Stimulated activated CD8-positive, alpha-beta memory T cell treated with anti-CD3 and anti-CD28 coated beads, Interleukin-2, amount 100 ng/mL, for 1 hour (primary cell): Measurements from ENCODE around the gene IL1RN.
"Not testable (repeated sequence)": the region's sequence is repeated elsewhere in the genome, so short reads cannot be mapped to it uniquely, and the experiment has no call there.

Experiments used
- DNase-seq, 2 donors: peaks; one replicate each; pipeline ENCODE4 v3.0.0-alpha.2; 2020; ENCODE audit warnings: low read depth in 2 of 2

The IL1RN gene

DNA sequence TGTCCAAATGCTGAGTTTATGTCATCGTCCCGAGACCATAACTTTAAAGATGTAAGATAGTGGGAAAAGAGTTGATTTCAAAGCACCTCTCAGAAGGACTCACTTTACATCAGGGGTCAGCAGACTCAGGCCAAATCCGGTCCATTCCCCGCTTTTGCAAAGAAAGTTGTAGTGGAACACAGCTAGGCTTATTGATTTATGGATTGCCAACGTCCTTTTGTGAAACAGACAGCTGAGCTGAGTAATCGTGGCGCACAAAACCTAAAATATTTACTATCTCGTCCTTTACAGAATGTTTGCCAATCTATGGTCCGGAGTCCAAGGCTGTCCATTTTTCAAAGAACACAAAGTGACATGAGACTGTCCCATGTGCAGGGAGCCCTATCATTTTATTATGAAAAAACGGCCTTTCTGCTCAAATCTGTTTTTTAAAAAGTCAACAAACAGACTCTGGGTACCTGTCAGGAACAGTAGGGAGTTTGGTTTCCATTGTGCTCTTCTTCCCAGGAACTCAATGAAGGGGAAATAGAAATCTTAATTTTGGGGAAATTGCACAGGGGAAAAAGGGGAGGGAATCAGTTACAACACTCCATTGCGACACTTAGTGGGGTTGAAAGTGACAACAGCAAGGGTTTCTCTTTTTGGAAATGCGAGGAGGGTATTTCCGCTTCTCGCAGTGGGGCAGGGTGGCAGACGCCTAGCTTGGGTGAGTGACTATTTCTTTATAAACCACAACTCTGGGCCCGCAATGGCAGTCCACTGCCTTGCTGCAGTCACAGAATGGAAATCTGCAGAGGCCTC, at the start of gene IL1RN:
TSS of gene IL1RN (plus strand) at position 754 of the 801 bp plus-strand sequence. CDS start at position 781, 27 bp downstream.
- no peak for DNase-seq

GRCh38 chr2:113077921-113078320, 49.5 kb upstream of the IL1RN start:
- no peak for DNase-seq

DNA sequence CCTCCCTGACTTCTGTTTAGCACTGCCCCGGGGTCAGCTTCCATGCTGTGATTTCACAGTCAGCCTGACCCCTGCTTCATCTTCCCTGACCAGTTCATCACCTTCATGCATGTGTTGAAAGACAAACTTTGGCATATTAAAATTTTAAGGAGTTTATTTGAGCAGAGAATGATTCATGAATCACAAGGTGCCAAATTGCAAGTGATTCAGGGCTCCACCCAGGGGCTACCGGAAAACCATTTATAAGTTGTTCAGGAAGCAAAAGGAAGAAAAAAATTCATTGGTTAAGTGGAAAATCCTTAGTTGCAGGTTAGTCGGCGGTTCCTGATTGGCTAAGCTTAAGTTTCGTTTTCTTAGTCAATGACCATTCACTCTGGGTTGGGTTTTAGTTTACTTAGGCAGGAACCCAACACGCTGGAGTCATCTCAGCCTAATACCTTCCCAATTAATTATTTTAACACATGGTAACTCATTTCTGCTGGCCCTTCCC, 49.0 kb upstream of the IL1RN start:
- DNase-seq, result no peak

DNA sequence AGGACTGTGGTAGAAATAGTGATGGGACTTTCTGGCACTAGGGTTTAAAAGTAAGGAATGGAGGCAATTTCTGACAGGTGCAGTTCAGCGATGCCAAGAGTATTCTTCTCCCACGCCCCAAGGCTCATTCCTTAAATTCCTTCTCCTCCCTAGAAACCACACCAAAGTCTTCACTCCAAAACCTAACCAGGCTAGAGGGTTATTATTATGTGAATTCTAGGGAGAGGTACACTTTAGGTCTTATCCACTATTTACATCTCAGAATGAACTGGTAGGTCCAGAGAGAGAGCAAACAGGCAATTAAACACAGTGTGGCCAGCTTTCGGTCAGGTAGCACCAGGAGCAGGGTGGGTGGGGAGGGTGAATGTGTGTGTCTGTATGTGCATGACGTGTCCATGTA, 48.3 kb upstream of the IL1RN start:
- DNase-seq, result no peak

- DNase-seq, result no peak
Measured at GRCh38 chr2:113080134-113080533, 47.3 kb upstream of the IL1RN start.

DNA sequence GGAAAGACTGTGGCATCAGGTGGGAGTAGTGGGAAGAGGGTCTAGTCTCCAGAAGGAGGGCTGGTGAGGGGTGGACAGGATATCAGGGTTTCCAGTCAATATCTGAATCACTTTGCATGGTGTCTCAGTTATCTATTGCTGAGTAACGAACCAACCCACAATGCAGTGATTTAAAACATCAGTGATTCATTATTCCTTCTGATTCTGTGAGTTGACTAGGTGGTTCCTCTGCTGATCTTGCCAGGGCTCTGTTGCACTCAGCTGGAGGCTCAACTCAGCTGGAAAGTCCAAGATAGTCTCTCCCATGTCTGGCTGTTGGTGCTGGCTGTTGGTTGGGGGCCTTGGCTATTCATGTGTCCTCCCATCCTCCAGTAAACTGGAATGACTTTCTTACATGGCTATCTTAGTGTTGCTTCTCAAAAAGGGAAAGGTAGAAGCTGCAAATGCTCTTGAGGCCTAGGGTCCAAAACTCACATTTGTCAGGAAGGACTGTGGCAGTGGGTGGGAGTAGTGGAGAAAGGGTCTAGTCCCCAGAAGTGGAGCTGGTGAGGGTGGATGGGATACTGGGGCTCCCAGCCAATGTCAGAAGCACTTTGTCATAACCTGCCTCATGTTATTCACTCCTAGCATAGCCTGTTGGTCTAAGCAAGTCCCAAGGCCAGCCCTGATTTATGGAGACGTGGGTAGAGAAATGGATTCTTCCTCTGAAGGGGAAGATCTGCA, 45.7 kb upstream of the IL1RN start:
- DNase-seq, result no peak

DNA sequence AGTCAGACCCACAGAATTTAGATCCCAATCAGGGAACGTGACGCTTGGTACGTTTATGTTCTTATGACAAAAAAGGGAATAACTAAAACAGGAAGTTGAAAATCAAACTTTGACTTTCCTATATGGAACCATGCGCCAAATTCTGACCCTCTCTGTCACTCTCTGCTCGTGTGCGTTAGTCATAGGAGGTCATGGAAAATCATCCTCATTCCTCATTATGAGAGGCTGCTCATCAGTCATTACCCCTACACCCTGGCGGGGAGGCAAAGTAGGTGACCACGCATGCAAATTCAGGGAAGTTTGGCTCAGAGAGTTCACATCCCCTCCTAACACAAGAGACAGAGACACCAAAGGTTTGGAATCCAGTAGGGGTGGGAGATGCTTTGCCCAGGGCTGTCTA, 44.1 kb upstream of the IL1RN start:
- DNase-seq, result no peak

- DNase-seq, result no peak
Measured at GRCh38 chr2:113084249-113085000, 43.0 kb upstream of the IL1RN start.

GRCh38 chr2:113085542-113085941, 41.9 kb upstream of the IL1RN start:
- no peak for DNase-seq

DNA sequence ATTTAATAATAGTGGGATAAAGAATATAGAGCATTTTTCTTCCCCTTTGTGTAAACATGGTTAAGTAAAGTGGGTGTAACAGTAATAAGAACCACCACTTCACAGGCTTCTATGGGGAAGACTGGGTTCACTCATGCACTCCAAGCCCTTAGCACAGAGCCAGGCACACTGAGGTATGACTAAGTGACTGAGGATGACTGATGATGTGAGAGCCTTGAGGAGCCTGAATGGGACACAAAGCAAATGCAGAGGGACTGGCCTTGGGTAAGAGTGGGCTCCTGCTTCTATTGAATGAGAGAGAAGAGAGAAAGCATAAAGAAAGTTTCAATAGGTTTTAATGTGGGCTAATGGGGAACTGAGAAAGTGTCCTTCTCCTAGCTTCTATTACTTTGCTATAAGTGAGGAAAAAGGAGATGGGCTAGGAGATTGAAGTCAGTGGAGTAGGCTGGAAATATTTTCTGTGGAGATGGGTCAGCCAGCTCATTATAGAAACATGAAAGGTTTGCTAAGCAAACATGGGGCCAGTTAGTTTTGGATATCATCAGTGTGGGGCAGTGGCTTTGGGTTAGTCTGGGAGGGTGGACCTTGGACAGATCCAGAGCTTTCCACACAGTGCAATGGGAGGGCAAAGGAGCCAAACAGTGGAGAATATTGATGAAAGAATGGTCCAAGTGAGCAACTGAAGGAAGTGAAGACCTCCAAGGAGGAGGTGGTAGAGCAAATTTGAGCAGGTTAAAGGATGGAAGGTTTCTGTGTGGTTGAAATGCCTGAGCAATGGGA, 39.0 kb upstream of the IL1RN start:
- DNase-seq, result no peak

DNA sequence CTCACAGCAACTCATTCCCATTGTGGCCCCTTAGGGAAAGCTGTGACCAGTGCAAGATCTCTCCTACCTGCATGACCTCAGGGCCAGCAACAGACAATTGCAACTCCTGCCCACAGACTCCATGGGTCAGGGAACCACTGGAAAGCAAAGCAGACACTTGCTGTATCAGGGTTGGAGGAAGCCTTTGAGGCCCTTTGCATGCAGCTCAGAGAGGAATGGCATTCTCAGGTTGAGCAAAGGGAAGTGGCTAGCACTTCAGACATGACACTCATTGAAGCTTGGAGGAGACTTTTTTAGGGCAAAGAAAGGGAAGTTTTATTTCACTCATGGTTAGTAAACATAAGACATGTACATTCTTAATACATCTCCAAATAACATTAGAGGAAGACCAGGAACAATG, 37.5 kb upstream of the IL1RN start:
- no peak for DNase-seq

DNA sequence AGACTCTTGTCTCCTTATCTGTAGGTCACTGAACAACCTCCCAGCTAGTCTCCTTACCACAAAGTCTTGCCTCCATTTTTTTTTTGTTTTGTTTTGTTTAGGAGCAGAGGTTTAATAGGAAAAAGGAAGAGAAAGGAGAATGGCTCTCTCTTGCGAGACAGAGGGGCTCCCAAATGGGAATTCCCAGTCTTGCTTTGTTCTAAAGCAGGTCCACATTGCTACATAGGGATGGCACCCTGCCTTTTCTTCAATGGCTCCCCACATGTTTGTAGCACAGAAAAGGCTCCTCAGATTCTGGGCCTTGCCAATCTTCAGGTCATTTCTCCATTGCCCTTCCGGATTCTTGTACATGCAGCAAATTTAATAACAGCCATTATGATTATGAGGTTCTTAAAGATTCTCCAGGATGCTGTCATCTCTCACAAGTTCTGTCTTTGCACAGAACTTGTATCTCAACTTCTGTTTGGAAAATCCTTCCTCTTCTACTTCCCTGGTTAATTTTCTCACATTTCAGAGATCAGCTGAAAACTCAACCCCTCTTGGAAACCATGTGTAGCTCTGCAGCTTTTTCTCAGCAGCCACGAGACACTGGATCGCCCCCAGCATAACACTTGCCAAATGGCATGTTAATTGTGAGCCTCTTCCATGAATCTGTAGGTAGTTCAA, 36.0 kb upstream of the IL1RN start:
- DNase-seq, result no peak

- DNase-seq, result no peak
Measured at GRCh38 chr2:113092864-113093612, 34.4 kb upstream of the IL1RN start.

DNA sequence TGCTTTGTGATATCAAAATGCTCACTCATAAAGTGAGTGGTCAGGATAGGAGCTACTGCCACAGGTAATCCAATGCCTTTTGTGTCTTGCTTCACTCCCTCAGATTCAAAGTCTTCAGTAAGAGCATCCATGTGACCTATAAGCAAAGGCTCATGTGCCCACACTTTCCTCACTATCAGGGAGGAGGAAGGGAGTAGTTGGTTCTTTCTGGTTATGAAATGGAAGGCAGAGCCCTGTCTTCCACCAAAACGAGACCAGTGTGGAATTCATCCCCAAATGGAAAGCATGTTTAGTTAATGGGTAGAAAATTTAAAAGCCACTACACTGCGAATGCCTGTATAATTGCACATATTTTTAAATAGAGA, 33.8 kb upstream of the IL1RN start:
- DNase-seq, result no peak

GRCh38 chr2:113096306-113096705, 31.1 kb upstream of the IL1RN start:
- DNase-seq, result not testable (repeated sequence)

- not testable (repeated sequence) for DNase-seq
Measured at GRCh38 chr2:113096842-113097618, 30.4 kb upstream of the IL1RN start.

DNA sequence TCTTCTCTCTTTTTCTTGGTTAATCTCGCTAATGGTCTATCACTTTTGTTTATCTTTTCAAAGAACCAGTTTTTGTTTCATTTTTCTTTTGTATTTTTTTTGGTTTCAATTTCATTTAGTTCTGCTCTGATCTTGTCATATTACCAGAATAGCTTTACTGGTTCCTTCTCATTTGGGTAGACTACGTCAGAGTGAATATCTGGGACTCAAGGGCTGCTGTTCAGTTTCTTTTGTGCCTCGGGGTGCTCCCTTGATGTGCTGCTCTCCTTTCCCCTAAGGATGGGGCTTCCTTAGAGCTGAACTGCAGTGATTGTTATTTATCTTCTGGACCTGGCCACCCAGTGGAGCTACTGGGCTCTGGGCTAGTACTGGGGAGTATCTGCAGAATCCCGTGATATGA, 29.4 kb upstream of the IL1RN start:
- DNase-seq, result no peak

DNA sequence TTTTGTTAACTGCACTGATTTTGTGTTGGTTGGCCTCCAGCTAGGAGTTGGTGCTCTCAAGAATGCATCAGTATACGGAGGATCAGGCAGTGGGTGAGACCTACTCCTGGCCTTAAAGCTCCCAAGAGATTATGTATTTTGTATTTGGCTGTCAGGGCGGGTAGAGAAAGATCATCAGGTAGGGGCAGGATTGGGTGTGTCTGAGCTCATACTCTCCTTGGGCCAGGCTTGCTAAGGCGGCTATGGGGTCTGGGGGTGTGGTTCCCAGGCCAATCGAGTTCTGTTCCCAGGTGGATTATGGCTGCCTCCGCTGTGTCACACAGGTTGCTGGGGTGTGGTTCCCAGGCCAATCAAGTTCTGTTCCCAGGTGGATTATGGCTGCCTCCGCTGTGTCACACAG, 28.9 kb upstream of the IL1RN start:
- DNase-seq, result no peak

GRCh38 chr2:113102133-113102532, 25.3 kb upstream of the IL1RN start:
- DNase-seq, result no peak

DNA sequence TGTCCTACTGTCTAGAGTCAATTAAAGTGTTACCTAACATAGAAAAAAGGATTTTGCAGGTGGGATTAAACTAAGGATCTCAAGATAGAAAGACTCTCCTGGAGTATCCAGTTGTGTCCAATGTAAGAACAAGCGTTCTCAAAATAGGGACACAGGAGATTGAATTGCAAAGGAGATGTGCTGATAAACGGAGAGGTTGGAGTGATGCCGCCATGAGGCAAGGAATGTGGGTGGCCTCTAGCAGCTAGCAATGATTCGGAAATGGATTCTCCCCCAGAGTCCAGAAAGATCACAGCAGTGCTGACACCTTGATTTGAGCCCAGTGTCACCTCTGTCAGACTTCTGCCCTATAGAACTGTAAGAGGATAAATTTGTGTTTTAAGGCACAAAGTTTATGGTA, 24.1 kb upstream of the IL1RN start:
- no peak for DNase-seq
